ENCODE measurements around the gene BRD3.

BRD3 gene

GRCh38 chr9:134040176-134040565, 27.7 kb downstream of the BRD3 start:
- TF ChIP-seq CTCF (IDR thresholded peaks at IDR 0.05; ENCODE audit: extremely low read depth, missing control alignments), result no peak
- no peak for DNase-seq (ENCODE audit: low spot score)

- no peak for TF ChIP-seq CTCF (IDR thresholded peaks at IDR 0.05; ENCODE audit: extremely low read depth, missing control alignments)
- no peak for DNase-seq (ENCODE audit: low spot score)
These were observed 28.2 kb downstream of the BRD3 start for GRCh38 chr9:134039386-134040175.

GRCh38 chr9:134037641-134038040, 30.2 kb downstream of the BRD3 start:
- no peak for DNase-seq (ENCODE audit: low spot score)
- no peak for TF ChIP-seq CTCF (IDR thresholded peaks at IDR 0.05; ENCODE audit: extremely low read depth, missing control alignments)

GRCh38 chr9:134036130-134036529, 31.7 kb downstream of the BRD3 start:
- DNase-seq (ENCODE audit: low spot score), result no peak
- TF ChIP-seq CTCF (IDR thresholded peaks at IDR 0.05; ENCODE audit: extremely low read depth, missing control alignments), result no peak

GRCh38 chr9:134035041-134036039, 32.5 kb downstream of the BRD3 start:
- no peak for TF ChIP-seq CTCF (IDR thresholded peaks at IDR 0.05; ENCODE audit: extremely low read depth, missing control alignments)
- DNase-seq (ENCODE audit: low spot score), result no peak

GRCh38 chr9:134034215-134035040, 33.4 kb downstream of the BRD3 start:
- TF ChIP-seq CTCF (IDR thresholded peaks at IDR 0.05; ENCODE audit: extremely low read depth, missing control alignments), result no peak
- no peak for DNase-seq (ENCODE audit: low spot score)

Measured in GM20000 (cell line).